H1 (cell line): ENCODE data around the gene TWNK. TPM values are rescaled to one million over a fixed set of nuclear protein-coding genes. Genes with fewer than 3 reads are reported as not detected.
A peak's percentile ranks its signal among the peaks of the same experiment; 100 is the strongest.

Source experiments
- ATF3 ChIP-seq: IDR thresholded peaks from 2 replicates; pipeline ENCODE4 v1.6.1; 2011; ENCODE audit warnings: low read depth, mild to moderate bottlenecking, low read length; ENCODE audit not compliant: insufficient read depth
- BCL11A ChIP-seq, 2 experiments: IDR thresholded peaks; one replicate each; pipeline ENCODE4 v1.6.1; 2011; ENCODE audit warnings: low read depth in 2 of 2, low read length in 2 of 2, mild to moderate bottlenecking in 2 of 2
- CBX8 ChIP-seq: fragments of 300-800, 300-1000 bp; sonication (generic); IDR thresholded peaks from 2 replicates; pipeline ENCODE4 v1.7.1; 2016; ENCODE audit warnings: low read depth, low read length, borderline replicate concordance
- CHD7 ChIP-seq: fragments of 300-600 bp; sonication (generic); IDR thresholded peaks from 2 replicates; pipeline ENCODE4 v1.7.1; 2012; ENCODE audit warnings: low read length, moderate library complexity, mild to moderate bottlenecking, inconsistent platforms; ENCODE audit not compliant: insufficient replicate concordance
- GABPA ChIP-seq: IDR thresholded peaks from 2 replicates; pipeline ENCODE4 v1.6.1; 2011; ENCODE audit warnings: mild to moderate bottlenecking, low read length, moderate library complexity, borderline replicate concordance; ENCODE audit not compliant: insufficient read depth
- POU5F1 ChIP-seq: IDR thresholded peaks from 2 replicates; pipeline ENCODE4 v1.6.1; 2011; ENCODE audit warnings: low read depth, mild to moderate bottlenecking, low read length, moderate library complexity
- SP1 ChIP-seq: IDR thresholded peaks from 2 replicates; pipeline ENCODE4 v1.6.1; 2011; ENCODE audit warnings: low read depth, low read length
- SRF ChIP-seq: IDR thresholded peaks from 2 replicates; pipeline ENCODE4 v1.6.1; 2011; ENCODE audit warnings: mild to moderate bottlenecking, low read depth, low read length, moderate library complexity
- TBP ChIP-seq: IDR thresholded peaks from 2 replicates; pipeline ENCODE4 v1.6.1; 2011; ENCODE audit warnings: low read depth, low read length, improper control_type of control experiment
- YY1 ChIP-seq: IDR thresholded peaks from 2 replicates; pipeline ENCODE4 v1.6.1; 2011; ENCODE audit warnings: low read depth, mild to moderate bottlenecking, low read length
- polyA plus RNA-seq, 7 experiments: library from polyadenylated mRNA; depleted of rRNA in 3 of 7; stranded (reverse) in 5 of 7; unstranded in 2 of 7; fragments of >200 nt in 5 of 7; fragments of 200-250 nt in 2 of 7; gene quantifications; 1 replicate in 5 of 7; 2 replicates in 1 of 7; 4 replicates in 1 of 7; pipeline versions ENCODE4 v1.2.1 to v1.2.3, GENCODE V29; 2011 to 2013; ENCODE audit warnings: missing spikeins in 2 of 7, mixed read lengths in 2 of 7
- total RNA-seq: library from RNA; stranded (reverse); fragmentation: NEBNext Ultra II Directional; extraction: Animal tissue kit (Norgen Biotek cat#: 25700); gene quantifications from 2 replicates; pipeline ENCODE4 v1.2.1, GENCODE V29; 2021

Gene TWNK
- total and polyA plus RNA-seq, 2 of the 8 experiments (the other 6 are each of a cell fraction or from before 2014, with no cell fraction given): 15.4 to 32.5 TPM

GRCh38 chr10:101012525-101013364 lies 25.4 kb downstream of the TWNK start (continued):
- TF ChIP-seq SP1 (no peak), YY1 (peak; percentile 58; the same call in 1 of the 2 replicates), GABPA (no peak), BCL11A (IDR thresholded peaks at IDR 0.05; ENCODE audit: low read depth in 2 of 2, low read length in 2 of 2) (no peak), POU5F1 (no peak), SRF (no peak), CHD7 (no peak), ATF3 (no peak), CBX8 (no peak), TBP (no peak)
